GM19455 (cell line): ENCODE measurements around the gene PITPNM3.

Experiments used
- ATAC-seq: cut with Tn5 transposase; IDR thresholded peaks from one replicate; pipeline ENCODE4 v1.9.1; 2021; ENCODE audit not compliant: unreplicated experiment

The PITPNM3 gene

GRCh38 chr17:6421700-6422604 lies 134.4 kb downstream of the PITPNM3 start:
- ATAC-seq = no peak

- ATAC-seq = no peak
These were observed 136.1 kb downstream of the PITPNM3 start for GRCh38 chr17:6420173-6420641.

- no peak for ATAC-seq
These were observed 140.7 kb downstream of the PITPNM3 start for GRCh38 chr17:6415616-6416015.

GRCh38 chr17:6413065-6413464 lies 143.3 kb downstream of the PITPNM3 start:
- ATAC-seq = no peak

- ATAC-seq = no peak
These were observed 147.6 kb downstream of the PITPNM3 start for GRCh38 chr17:6408735-6409134.

- ATAC-seq = no peak
These were observed 148.1 kb downstream of the PITPNM3 start for GRCh38 chr17:6408276-6408675.

GRCh38 chr17:6402258-6402657 lies 154.1 kb downstream of the PITPNM3 start:
- no peak for ATAC-seq
